ENCODE measurements around the gene RAB3IL1. TPM values are rescaled to one million over a fixed set of nuclear protein-coding genes. Genes with fewer than 3 reads are reported as not detected.

The RAB3IL1 gene
- total RNA-seq, 1 experiment from 2014 or later: 2.3 TPM

GRCh38 chr11:61925736-61926135, 8.4 kb upstream of the RAB3IL1 start:
- CTCF ChIA-PET: interaction anchor here (0.5 to 2.5 kb wide), 2 partner anchors 12 to 22 kb away, joined by 6 to 10 read pairs; no protein-coding TSS in a partner anchor
- BruUV-seq (replicated peaks): no TSS peak
- no peak overlapping the region for H3K27ac Mint-ChIP-seq (ENCODE audit: low read depth, unreplicated experiment)

GRCh38 chr11:61924064-61924455, 6.7 kb upstream of the RAB3IL1 start:
- peaks cover 22% of the 10 kb centered on the region for H3K27me3 Mint-ChIP-seq (ENCODE audit: insufficient read depth, unreplicated experiment)
- no peaks in the 10 kb centered on the region for H3K4me1 Mint-ChIP-seq (ENCODE audit: insufficient read depth, unreplicated experiment)
- H3K36me3 Mint-ChIP-seq (ENCODE audit: insufficient read depth, unreplicated experiment): no peaks in the 10 kb centered on the region
- no peaks in the 10 kb centered on the region for H3K9me3 Mint-ChIP-seq (ENCODE audit: unreplicated experiment)
- DNase-seq (ENCODE audit: unreplicated experiment): no peak
- no TSS peak for BruUV-seq (replicated peaks)
- no peak for TF ChIP-seq CTCF (IDR thresholded peaks at IDR 0.05; ENCODE audit: unreplicated experiment)
- ChIA-PET CTCF (interaction anchor here (0.9 to 2.5 kb wide), 3 partner anchors 9 to 158 kb away, joined by 3 to 10 read pairs (median 5); no protein-coding TSS in a partner anchor), POLR2A (interaction anchor here (1.2 kb wide), 1 partner anchor 12 kb away, joined by 3 read pairs; no protein-coding TSS in a partner anchor)
- H3K27ac Mint-ChIP-seq (ENCODE audit: low read depth, unreplicated experiment): no peak overlapping the region
- intact Hi-C loops (cut with micrococcal nuclease): no loop called here
- H3K4me3 Mint-ChIP-seq (ENCODE audit: unreplicated experiment): no peak overlapping the region

More at GRCh38 chr11:61925736-61926135, 8.4 kb upstream of the RAB3IL1 start:
- TF ChIP-seq CTCF (IDR thresholded peaks at IDR 0.05; ENCODE audit: unreplicated experiment): no peak
- Mint-ChIP-seq H3K4me1 (ENCODE audit: insufficient read depth, unreplicated experiment) (no peaks in the 10 kb centered on the region), H3K9me3 (ENCODE audit: unreplicated experiment) (no peaks in the 10 kb centered on the region), H3K27me3 (ENCODE audit: insufficient read depth, unreplicated experiment) (peaks cover 11% of the 10 kb centered on the region), H3K36me3 (ENCODE audit: insufficient read depth, unreplicated experiment) (no peaks in the 10 kb centered on the region), H3K4me3 (ENCODE audit: unreplicated experiment) (no peak overlapping the region)
- no peak for DNase-seq (ENCODE audit: unreplicated experiment)
- POLR2A ChIA-PET: no interaction called here
- intact Hi-C loops (cut with micrococcal nuclease): no loop called here

GRCh38 chr11:61923166-61924063, 6.0 kb upstream of the RAB3IL1 start:
- intact Hi-C loops (cut with micrococcal nuclease): no loop called here

More at GRCh38 chr11:61923166-61924063, 6.0 kb upstream of the RAB3IL1 start:
- H3K27me3 Mint-ChIP-seq (ENCODE audit: insufficient read depth, unreplicated experiment): peaks cover 28% of the 10 kb centered on the region
- H3K9me3 Mint-ChIP-seq (ENCODE audit: unreplicated experiment): no peaks in the 10 kb centered on the region
- H3K4me1 Mint-ChIP-seq (ENCODE audit: insufficient read depth, unreplicated experiment): no peaks in the 10 kb centered on the region
- ChIA-PET POLR2A (interaction anchor here (0.6 to 1.2 kb wide), 3 partner anchors 10 to 98 kb away, joined by 3 to 4 read pairs (median 3); no protein-coding TSS in a partner anchor), CTCF (interaction anchor here (0.9 to 2.5 kb wide), 4 partner anchors 10 to 159 kb away, joined by 3 to 10 read pairs (median 4); no protein-coding TSS in a partner anchor)
- no TSS peak for BruUV-seq (replicated peaks)
- no peak overlapping the region for H3K27ac Mint-ChIP-seq (ENCODE audit: low read depth, unreplicated experiment)
- H3K4me3 Mint-ChIP-seq (ENCODE audit: unreplicated experiment): no peak overlapping the region
- H3K36me3 Mint-ChIP-seq (ENCODE audit: insufficient read depth, unreplicated experiment): no peaks in the 10 kb centered on the region
- DNase-seq (ENCODE audit: unreplicated experiment): no peak
- TF ChIP-seq CTCF (IDR thresholded peaks at IDR 0.05; ENCODE audit: unreplicated experiment): no peak

Data from MCF 10A (cell line).